Activated naive CD4-positive, alpha-beta T cell treated with anti-CD3 and anti-CD28 coated beads for 36 hours (primary cell): ENCODE results near the gene SYNE2. TPM values are rescaled to one million over a fixed set of nuclear protein-coding genes. Genes with fewer than 3 reads are reported as not detected.

Experiments
- CTCF ChIA-PET: fragments of 350-600 bp; sonication (Branson Sonifier 250); formaldehyde crosslinking; loops from one replicate; lab custom pipeline; 2021; ENCODE audit warnings: antibody characterized with exemption; lab: Charles Lee
- DNase-seq: peaks from one replicate; pipeline ENCODE4 v3.0.0-alpha.2; 2020
- H3K27ac Mint-ChIP-seq: one replicate; pipeline ENCODE4 v1.8.0; 2021; ENCODE audit warnings: mild to moderate bottlenecking, mixed read lengths
- H3K27me3 Mint-ChIP-seq: one replicate; pipeline ENCODE4 v1.8.0; 2021; ENCODE audit warnings: low read depth, mixed read lengths
- H3K36me3 Mint-ChIP-seq: one replicate; pipeline ENCODE4 v1.8.0; 2021; ENCODE audit warnings: low read depth, mixed read lengths
- H3K4me1 Mint-ChIP-seq: one replicate; pipeline ENCODE4 v1.8.0; 2021; ENCODE audit warnings: low read depth, mixed read lengths
- H3K4me3 Mint-ChIP-seq: one replicate; pipeline ENCODE4 v1.8.0; 2021; ENCODE audit warnings: mild to moderate bottlenecking, moderate library complexity, mixed read lengths
- H3K9me3 Mint-ChIP-seq: one replicate; pipeline ENCODE4 v1.8.0; 2021; ENCODE audit warnings: mixed read lengths
- intact Hi-C: fragments of 100-400 bp; cut with micrococcal nuclease; formaldehyde crosslinking; loops from one replicate; pipeline ENCODE4 v1.15.1; 2023
- total RNA-seq, 2 experiments: library from RNA; stranded (reverse); gene quantifications; one replicate each; pipeline ENCODE4 v1.2.3, GENCODE V29; 2021

The SYNE2 gene
- total RNA-seq, 2 experiments from 2014 or later = 22.1 to 22.3 TPM

DNA sequence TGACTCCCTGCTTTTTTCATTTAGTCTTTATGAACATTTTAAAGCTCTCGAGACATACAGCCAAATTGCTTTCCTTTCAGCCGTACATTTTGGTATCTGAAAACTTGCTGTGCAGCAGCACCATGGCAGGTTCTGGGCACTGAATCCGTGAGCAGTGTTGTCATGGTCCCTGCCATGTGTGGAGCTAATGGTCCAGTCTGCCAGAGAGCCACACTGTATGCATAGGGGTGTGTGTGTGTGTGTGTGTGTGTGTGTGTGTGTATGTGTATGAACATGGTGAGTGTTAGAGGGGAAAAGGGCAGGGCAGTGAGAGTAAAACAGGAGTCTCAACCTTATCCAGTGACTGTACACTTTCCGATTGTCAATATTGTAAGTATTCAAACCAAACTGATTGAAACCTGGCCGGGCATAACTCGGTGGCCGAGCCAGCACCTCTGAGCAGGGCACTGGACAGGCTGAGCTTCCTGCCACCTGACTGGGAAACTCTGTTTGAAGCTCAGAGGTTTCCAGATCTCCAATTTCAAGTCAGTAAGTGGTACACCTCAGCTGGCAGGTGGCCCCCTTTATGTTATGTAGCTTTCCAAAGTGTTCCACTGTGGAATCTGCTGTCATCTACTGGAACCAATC, 331.4 kb downstream of the SYNE2 start:
- Mint-ChIP-seq H3K4me3 (no peak overlapping the region), H3K4me1 (no peaks in the 10 kb centered on the region), H3K27ac (no peak overlapping the region), H3K27me3 (no peaks in the 10 kb centered on the region), H3K36me3 (peaks cover 33% of the 10 kb centered on the region), H3K9me3 (no peaks in the 10 kb centered on the region)
- intact Hi-C loops = no loop called here
- DNase-seq = no peak
- CTCF ChIA-PET = no interaction called here

DNA sequence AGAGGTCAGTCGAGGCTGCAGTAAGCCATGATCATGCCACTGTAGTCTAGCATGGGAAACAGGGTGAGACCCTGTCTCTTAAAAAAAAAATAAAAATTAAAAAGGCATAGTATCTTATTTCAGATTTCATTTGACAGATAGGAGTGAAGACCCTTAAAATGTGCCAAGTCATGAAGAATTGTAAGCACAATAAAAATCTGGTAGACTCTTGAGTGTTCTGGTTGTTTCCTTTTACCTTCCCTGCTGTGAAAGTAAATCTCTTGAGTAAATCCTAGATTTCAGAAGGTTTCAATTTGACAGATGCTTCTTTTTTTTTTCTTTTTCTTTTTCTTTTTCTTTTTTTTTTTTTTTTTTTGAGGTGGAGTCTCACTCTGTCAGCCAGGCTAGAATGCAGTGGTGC, 332.4 kb downstream of the SYNE2 start:
- H3K27ac Mint-ChIP-seq = no peak overlapping the region
- CTCF ChIA-PET = no interaction called here
- peaks cover 30% of the 10 kb centered on the region for H3K36me3 Mint-ChIP-seq

DNA sequence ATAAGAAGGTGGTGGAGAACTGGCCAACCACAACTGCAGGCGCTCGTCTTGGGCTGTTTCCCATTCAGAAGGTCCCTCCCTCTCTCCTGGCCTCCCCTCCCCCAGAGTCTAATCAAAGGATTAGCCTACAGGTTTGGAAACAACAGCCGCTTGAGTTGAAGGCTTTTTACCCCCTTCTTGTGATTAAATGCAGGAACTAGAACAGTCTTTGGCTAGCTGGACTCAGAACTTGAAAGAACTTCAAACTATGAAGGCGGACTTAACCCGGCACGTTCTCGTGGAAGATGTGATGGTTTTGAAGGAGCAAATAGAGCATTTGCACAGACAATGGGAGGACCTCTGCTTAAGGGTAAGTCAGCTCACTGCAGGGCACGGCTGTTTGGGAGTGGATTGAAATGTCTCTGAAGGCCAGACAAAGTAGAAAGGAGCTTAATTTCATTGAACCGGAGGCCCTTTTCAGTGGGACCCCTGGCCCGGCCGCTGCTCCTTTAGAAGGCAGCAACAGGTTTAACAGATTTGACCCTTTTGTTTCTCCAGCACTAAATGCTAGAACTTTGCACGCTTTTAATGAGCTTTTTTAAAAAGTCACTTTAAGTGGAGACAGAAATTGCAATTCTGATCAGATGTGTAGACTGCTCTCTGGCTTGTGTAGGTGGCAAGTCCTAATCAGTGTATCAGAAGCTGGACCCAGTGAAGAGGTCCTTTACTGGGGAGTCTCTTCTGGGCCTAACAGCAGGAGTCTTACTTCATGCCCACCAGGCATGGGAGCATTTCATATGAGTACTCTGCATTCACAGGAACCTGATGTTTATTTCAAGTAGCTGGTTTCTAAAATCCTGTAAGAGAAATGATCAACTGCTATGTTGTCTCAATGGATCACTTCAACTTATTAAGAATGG, 333.7 kb downstream of the SYNE2 start:
- no peaks in the 10 kb centered on the region for H3K9me3 Mint-ChIP-seq
- peaks cover 39% of the 10 kb centered on the region for H3K36me3 Mint-ChIP-seq
- CTCF ChIA-PET = interaction anchor here (0.8 to 1.4 kb wide), 3 partner anchors 11 to 109 kb away, joined by 3 to 4 read pairs (median 3); no protein-coding TSS in a partner anchor
- DNase-seq = no peak
- H3K4me1 Mint-ChIP-seq = no peaks in the 10 kb centered on the region
- intact Hi-C loops = no loop called here
- H3K27ac Mint-ChIP-seq = no peak overlapping the region
- no peak overlapping the region for H3K4me3 Mint-ChIP-seq
- no peaks in the 10 kb centered on the region for H3K27me3 Mint-ChIP-seq

More for the DNA sequence above, 332.4 kb downstream of the SYNE2 start:
- no peaks in the 10 kb centered on the region for H3K9me3 Mint-ChIP-seq
- DNase-seq = no peak
- intact Hi-C loops = no loop called here
- no peaks in the 10 kb centered on the region for H3K27me3 Mint-ChIP-seq
- no peak overlapping the region for H3K4me3 Mint-ChIP-seq
- no peaks in the 10 kb centered on the region for H3K4me1 Mint-ChIP-seq

DNA sequence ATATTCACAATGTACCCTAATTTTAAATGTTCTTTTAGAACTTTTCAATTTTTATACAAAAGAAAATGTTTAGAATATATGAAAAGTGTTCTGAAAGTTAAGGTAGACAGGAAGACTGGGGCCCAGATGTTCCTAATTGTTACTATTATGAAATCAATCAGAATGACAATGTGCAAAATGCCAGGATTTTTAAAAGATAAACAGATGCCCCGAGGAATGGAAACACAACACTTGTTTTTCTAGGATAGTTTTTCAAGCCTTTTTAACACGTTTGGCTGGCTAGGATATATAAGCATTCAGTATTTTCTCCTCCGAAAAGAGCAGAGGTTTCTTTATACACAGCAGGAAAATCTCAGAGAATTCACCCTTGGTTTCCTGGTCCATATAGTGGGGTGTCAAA, 334.5 kb downstream of the SYNE2 start:
- peaks cover 39% of the 10 kb centered on the region for H3K36me3 Mint-ChIP-seq
- CTCF ChIA-PET = no interaction called here
- H3K4me1 Mint-ChIP-seq = no peaks in the 10 kb centered on the region
- no peak overlapping the region for H3K4me3 Mint-ChIP-seq
- intact Hi-C loops = no loop called here
- no peak for DNase-seq
- no peaks in the 10 kb centered on the region for H3K9me3 Mint-ChIP-seq
- no peaks in the 10 kb centered on the region for H3K27me3 Mint-ChIP-seq
- H3K27ac Mint-ChIP-seq = no peak overlapping the region

DNA sequence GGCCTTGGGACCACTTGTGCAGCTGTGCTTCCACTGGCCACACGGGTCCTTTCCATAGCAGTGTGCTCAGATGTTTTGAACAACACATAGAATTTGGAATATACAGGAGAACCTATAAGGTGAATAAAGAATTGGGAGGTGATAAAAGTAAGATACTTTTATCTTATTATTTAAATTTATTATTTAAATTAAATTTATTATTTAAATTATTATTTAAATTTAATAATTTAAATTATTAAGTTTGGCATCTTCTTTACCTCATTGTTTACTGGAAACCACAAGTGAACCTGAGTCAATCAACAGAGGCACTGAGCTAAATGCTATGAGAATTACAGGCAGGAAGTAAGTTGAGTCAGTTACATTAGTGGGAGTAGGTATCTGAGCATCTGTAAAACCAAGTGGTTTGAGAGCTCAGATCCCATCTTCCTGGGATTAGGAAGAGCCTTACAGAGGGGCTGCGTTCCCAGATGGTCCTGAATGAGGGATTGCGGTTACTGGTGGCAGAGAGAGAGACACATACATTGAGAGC, 338.2 kb downstream of the SYNE2 start:
- H3K27ac Mint-ChIP-seq = no peak overlapping the region
- H3K4me1 Mint-ChIP-seq = peaks cover 25% of the 10 kb centered on the region
- H3K27me3 Mint-ChIP-seq = no peaks in the 10 kb centered on the region
- DNase-seq = no peak
- no peaks in the 10 kb centered on the region for H3K9me3 Mint-ChIP-seq
- no peak overlapping the region for H3K4me3 Mint-ChIP-seq
- peaks cover 31% of the 10 kb centered on the region for H3K36me3 Mint-ChIP-seq
- intact Hi-C loops = no loop called here
- CTCF ChIA-PET = no interaction called here

DNA sequence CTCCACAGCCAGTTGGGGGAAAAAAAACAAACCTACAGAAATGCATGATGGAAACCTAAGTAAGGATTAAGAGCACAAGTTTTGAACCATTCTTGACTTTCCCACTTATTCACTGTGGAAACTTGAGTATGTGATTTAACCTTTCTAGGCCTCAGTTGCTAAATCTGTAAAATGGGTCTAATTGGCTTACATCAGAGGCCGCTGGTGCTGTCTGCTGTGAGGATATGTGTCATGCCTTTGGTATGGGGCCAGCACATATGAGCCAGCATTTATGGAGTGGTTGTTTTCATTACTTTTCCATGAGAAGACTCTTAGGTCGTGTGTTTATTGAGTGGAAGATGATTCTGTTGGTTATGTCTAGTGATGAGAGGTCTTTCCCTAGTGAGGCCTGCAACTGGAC, 339.0 kb downstream of the SYNE2 start:
- Mint-ChIP-seq H3K4me3 (no peak overlapping the region), H3K36me3 (peaks cover 29% of the 10 kb centered on the region), H3K9me3 (no peaks in the 10 kb centered on the region), H3K4me1 (peaks cover 25% of the 10 kb centered on the region), H3K27ac (no peak overlapping the region), H3K27me3 (no peaks in the 10 kb centered on the region)
- CTCF ChIA-PET = no interaction called here
- DNase-seq = no peak
- intact Hi-C loops = no loop called here

DNA sequence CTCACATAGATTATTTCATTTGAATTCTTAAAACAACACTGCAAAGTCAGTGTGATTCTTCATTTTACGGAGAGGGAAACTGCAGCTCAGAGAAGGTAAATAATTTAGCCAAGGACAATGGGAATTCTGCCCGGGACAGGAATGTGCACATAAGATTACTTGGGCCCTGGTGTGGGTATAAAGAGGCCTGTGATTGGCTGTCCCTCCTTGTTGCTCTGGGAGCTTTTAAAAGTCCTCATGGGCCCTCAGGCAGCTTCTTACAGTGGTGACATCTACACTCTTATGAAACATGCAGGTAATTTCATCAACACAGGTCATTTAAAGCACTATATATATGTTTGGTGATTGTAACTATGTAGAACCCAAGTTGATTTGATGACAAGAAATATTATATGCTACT, 341.0 kb downstream of the SYNE2 start:
- Mint-ChIP-seq H3K27ac (no peak overlapping the region), H3K9me3 (no peaks in the 10 kb centered on the region), H3K4me1 (peaks cover 30% of the 10 kb centered on the region), H3K4me3 (no peak overlapping the region), H3K36me3 (peaks cover 20% of the 10 kb centered on the region), H3K27me3 (no peaks in the 10 kb centered on the region)
- CTCF ChIA-PET = interaction anchor here (0.6 kb wide), 1 partner anchor 573 kb away, joined by 3 read pairs; no protein-coding TSS in a partner anchor
- intact Hi-C loops = no loop called here
- no peak for DNase-seq

DNA sequence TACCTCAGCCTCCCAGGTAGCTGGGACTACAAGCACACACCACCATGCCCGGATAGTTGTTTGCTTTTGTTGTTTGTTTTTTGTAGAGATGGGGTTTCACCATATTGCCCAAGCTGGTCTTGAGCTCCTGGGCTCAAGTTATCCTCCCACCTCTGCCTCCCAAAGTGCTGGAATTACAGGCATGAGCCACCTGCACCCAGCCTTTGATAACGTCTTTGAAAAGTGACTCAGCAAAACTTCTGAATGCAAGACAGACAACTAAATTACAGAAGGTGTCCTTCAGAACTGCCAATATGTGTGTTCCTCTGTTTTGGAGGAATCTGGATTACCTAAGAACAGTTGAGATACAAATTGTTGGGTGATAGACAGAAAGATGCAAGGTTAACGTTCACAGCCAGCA, 341.6 kb downstream of the SYNE2 start:
- Mint-ChIP-seq H3K27me3 (no peaks in the 10 kb centered on the region), H3K27ac (no peak overlapping the region), H3K4me3 (no peak overlapping the region), H3K4me1 (peaks cover 30% of the 10 kb centered on the region), H3K9me3 (no peaks in the 10 kb centered on the region), H3K36me3 (peaks cover 20% of the 10 kb centered on the region)
- intact Hi-C loops = no loop called here
- CTCF ChIA-PET = no interaction called here
- DNase-seq = no peak

DNA sequence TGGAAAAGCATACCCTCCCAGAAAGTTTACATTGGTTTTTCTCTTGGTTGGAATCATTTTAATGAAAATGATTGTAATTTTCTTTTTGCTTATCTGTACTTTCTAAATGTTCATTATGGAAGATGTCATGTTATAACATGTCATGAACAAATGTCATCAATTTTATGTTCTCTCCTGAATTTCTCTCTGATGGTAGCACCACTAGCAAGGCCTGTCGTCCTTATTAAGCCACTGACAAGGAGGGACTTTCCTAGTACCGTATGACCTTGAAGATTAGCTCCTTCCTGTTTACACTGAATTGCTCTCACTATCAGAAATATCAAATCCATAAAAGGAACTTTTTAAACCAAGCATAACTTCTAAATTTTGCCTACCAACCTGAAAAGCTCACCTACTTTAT, 342.4 kb downstream of the SYNE2 start:
- H3K27ac Mint-ChIP-seq = peak overlapping the region; percentile 60
- peaks cover 14% of the 10 kb centered on the region for H3K36me3 Mint-ChIP-seq
- DNase-seq = no peak
- H3K4me1 Mint-ChIP-seq = peaks cover 30% of the 10 kb centered on the region
- H3K4me3 Mint-ChIP-seq = no peak overlapping the region
- H3K9me3 Mint-ChIP-seq = no peaks in the 10 kb centered on the region
- intact Hi-C loops = no loop called here
- CTCF ChIA-PET = interaction anchor here (0.6 to 0.9 kb wide), 2 partner anchors 102 to 104 kb away, joined by 3 read pairs; no protein-coding TSS in a partner anchor
- no peaks in the 10 kb centered on the region for H3K27me3 Mint-ChIP-seq

DNA sequence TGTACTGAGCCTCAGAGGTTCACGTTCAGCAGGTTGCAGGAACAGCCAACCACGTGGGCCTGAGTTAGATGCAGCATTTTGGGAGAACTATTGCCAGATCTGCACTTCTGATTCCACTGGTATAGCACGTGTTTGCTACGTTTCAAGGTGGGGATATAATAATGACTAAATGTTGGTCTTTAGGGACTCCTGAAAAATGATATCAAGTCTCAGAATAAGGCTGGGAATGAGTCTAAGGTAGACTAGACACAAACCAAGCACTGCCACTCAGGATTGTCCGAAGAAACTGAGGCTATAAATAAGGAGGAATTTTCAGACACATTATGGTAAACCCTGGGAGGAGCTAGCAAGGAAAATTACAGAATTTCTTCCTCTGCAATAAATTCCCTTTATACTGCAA, 343.3 kb downstream of the SYNE2 start:
- H3K27ac Mint-ChIP-seq = no peak overlapping the region
- H3K9me3 Mint-ChIP-seq = no peaks in the 10 kb centered on the region
- no peak for DNase-seq
- intact Hi-C loops = no loop called here
- peaks cover 8% of the 10 kb centered on the region for H3K36me3 Mint-ChIP-seq
- CTCF ChIA-PET = interaction anchor here (1.0 kb wide), 1 partner anchor 59 kb away, joined by 3 read pairs; no protein-coding TSS in a partner anchor
- H3K27me3 Mint-ChIP-seq = no peaks in the 10 kb centered on the region
- H3K4me3 Mint-ChIP-seq = no peak overlapping the region
- H3K4me1 Mint-ChIP-seq = peaks cover 30% of the 10 kb centered on the region

DNA sequence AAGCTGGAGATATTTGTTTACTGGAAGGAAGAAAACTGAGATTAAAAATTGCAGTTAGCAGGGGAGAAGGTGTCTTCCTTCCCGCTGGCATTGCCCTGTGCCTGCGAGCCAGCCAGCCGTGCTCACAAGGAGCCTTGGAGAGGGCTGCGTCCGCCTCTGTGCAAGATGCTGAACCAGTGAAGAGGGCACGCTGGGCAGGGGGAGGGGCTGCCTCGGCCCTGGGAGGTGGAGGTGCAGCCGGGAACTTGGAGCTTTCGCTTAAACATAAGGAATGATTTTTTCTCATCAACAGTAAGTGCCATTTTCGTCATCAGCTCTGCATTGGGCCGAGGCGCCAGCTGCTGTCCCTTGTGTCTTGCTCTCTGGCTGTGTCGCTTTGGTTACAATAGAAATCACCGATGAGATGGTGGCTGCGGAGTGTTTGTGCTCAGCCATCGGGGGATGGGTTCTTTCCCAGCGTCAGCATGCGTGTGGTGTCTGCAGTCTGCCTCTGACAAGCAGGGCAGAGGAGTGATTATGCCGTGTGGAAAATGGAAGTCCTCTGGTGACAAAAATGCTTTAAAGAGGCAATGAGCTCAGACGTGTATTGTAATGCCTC, 344.1 kb downstream of the SYNE2 start:
- peaks cover 30% of the 10 kb centered on the region for H3K4me1 Mint-ChIP-seq
- no peaks in the 10 kb centered on the region for H3K27me3 Mint-ChIP-seq
- H3K4me3 Mint-ChIP-seq = peak overlapping the region; percentile 61
- CTCF ChIA-PET = interaction anchor here (1.0 to 1.2 kb wide), 3 partner anchors 11 to 107 kb away, joined by 3 to 4 read pairs (median 3); no protein-coding TSS in a partner anchor
- no peaks in the 10 kb centered on the region for H3K9me3 Mint-ChIP-seq
- DNase-seq = peak; percentile 38
- intact Hi-C loops = no loop called here
- H3K36me3 Mint-ChIP-seq = peaks cover 3% of the 10 kb centered on the region
- H3K27ac Mint-ChIP-seq = no peak overlapping the region

DNA sequence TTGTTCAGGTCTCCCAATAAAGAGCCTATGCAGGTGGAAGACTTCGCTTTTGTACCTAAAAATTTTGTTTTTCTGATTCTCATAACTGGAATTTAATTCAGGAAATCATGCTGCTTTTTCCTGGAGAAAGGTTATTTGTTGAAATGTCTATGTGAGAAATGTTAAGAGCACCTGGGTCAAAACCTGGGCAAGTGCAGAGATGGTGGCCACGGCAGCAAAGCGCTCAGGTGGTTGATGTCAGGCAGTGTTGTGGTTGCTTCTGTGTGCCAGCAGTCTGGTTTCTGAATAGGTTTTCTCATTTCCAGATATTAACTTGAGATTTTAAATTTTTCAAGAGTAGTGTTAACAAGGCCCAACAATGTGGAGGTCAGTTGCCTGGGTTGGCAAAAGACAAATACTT, 345.2 kb downstream of the SYNE2 start:
- intact Hi-C loops = no loop called here
- no peak overlapping the region for H3K27ac Mint-ChIP-seq
- no peak overlapping the region for H3K4me3 Mint-ChIP-seq
- no peaks in the 10 kb centered on the region for H3K9me3 Mint-ChIP-seq
- no peak for DNase-seq
- CTCF ChIA-PET = no interaction called here
- H3K36me3 Mint-ChIP-seq = peaks cover 3% of the 10 kb centered on the region
- H3K4me1 Mint-ChIP-seq = peaks cover 30% of the 10 kb centered on the region
- H3K27me3 Mint-ChIP-seq = no peaks in the 10 kb centered on the region
